ENCODE measurements around the gene TMEFF2. TPM values are rescaled to one million over a fixed set of nuclear protein-coding genes. Genes with fewer than 3 reads are reported as not detected.
"Not testable (repeated sequence)": the region's sequence is repeated elsewhere in the genome, so short reads cannot be mapped to it uniquely, and the experiment has no call there.

TMEFF2 gene
- total RNA-seq, 1 donor from 2014 or later: not detected

GRCh38 chr2:191921650-191922049, 273.1 kb downstream of the TMEFF2 start:
- DNase-seq (ENCODE audit: low spot score); intact Hi-C loops (cut with DNase I): not testable (repeated sequence)

GRCh38 chr2:191920502-191920901, 274.2 kb downstream of the TMEFF2 start:
- DNase-seq (ENCODE audit: low spot score): no peak

GRCh38 chr2:191917967-191918651, 276.6 kb downstream of the TMEFF2 start:
- DNase-seq (ENCODE audit: low spot score): no peak
- intact Hi-C loops (cut with DNase I): no loop called here

More at GRCh38 chr2:191920502-191920901, 274.2 kb downstream of the TMEFF2 start:
- intact Hi-C loops (cut with DNase I): no loop called here

- no peak for DNase-seq (ENCODE audit: low spot score)
- intact Hi-C loops (cut with DNase I): no loop called here
Observed at GRCh38 chr2:191917430-191917881, 277.3 kb downstream of the TMEFF2 start.

GRCh38 chr2:191916826-191917225, 277.9 kb downstream of the TMEFF2 start:
- DNase-seq (ENCODE audit: low spot score): no peak

GRCh38 chr2:191915750-191916149, 279.0 kb downstream of the TMEFF2 start:
- no peak for DNase-seq (ENCODE audit: low spot score)
- intact Hi-C loops (cut with DNase I): no loop called here

More at GRCh38 chr2:191916826-191917225, 277.9 kb downstream of the TMEFF2 start:
- intact Hi-C loops (cut with DNase I): no loop called here

GRCh38 chr2:191913796-191914195, 280.9 kb downstream of the TMEFF2 start:
- no peak for DNase-seq (ENCODE audit: low spot score)
- intact Hi-C loops (cut with DNase I): no loop called here

- no peak for DNase-seq (ENCODE audit: low spot score)
- intact Hi-C loops (cut with DNase I): no loop called here
Observed at GRCh38 chr2:191912764-191913163, 282.0 kb downstream of the TMEFF2 start.

- no peak for DNase-seq (ENCODE audit: low spot score)
- intact Hi-C loops (cut with DNase I): no loop called here
Observed at GRCh38 chr2:191910518-191910917, 284.2 kb downstream of the TMEFF2 start.

- intact Hi-C loops (cut with DNase I): loop anchor here (10.0 kb wide), 1 partner anchor 94 kb away; no protein-coding TSS in a partner anchor
- DNase-seq (ENCODE audit: low spot score): no peak
Observed at GRCh38 chr2:191908874-191909273, 285.9 kb downstream of the TMEFF2 start.

GRCh38 chr2:191907545-191907944, 287.2 kb downstream of the TMEFF2 start:
- DNase-seq (ENCODE audit: low spot score): no peak
- intact Hi-C loops (cut with DNase I): loop anchor here (10.0 kb wide), 1 partner anchor 93 kb away; no protein-coding TSS in a partner anchor

GRCh38 chr2:191907091-191907490, 287.6 kb downstream of the TMEFF2 start:
- intact Hi-C loops (cut with DNase I): loop anchor here (10.0 kb wide), 1 partner anchor 92 kb away; no protein-coding TSS in a partner anchor
- DNase-seq (ENCODE audit: low spot score): no peak

- intact Hi-C loops (cut with DNase I): loop anchor here (10.0 kb wide), 1 partner anchor 91 kb away; no protein-coding TSS in a partner anchor
- no peak for DNase-seq (ENCODE audit: low spot score)
Observed at GRCh38 chr2:191905336-191905735, 289.4 kb downstream of the TMEFF2 start.

GRCh38 chr2:191901031-191901430, 293.7 kb downstream of the TMEFF2 start:
- DNase-seq (ENCODE audit: low spot score): no peak
- intact Hi-C loops (cut with DNase I): loop anchor here (10.0 kb wide), 1 partner anchor 86 kb away; no protein-coding TSS in a partner anchor

- no peak for DNase-seq (ENCODE audit: low spot score)
- intact Hi-C loops (cut with DNase I): no loop called here
Observed at GRCh38 chr2:191899410-191899809, 295.3 kb downstream of the TMEFF2 start.

Data from cardiac septum (tissue), 1 donor.